ENCODE measurements around the gene SLIT1. TPM values are rescaled to one million over a fixed set of nuclear protein-coding genes. Genes with fewer than 3 reads are reported as not detected.

The SLIT1 gene
- polyA plus RNA-seq, 1 donor (not counting 4 experiments of a cell fraction or from before 2014, with no cell fraction given) = 0.01 TPM

- DNase-seq (ENCODE audit: low read depth, low spot score) (no peak), FAIRE-seq (no peak)
- dilution Hi-C loops (cut with MboI; ENCODE audit: extremely low pct_ligation_motif_present, low sequenced_read_pairs) = no loop called here
- H3K9me1 ChIP-seq (ENCODE audit: control insufficient read depth, extremely low read depth, insufficient read depth, low read length) = no peaks in the 10 kb centered on the region
- H3K79me2 ChIP-seq (ENCODE audit: control insufficient read depth, insufficient read depth, low read length) = no peaks in the 10 kb centered on the region
- H3K4me3 ChIP-seq (ENCODE audit: control insufficient read depth in 2 of 3, extremely low read depth in 1 of 3, insufficient read depth in 2 of 3, low read depth in 1 of 3, low read length in 3 of 3) = no peak overlapping the region
- no peak overlapping the region for H3K27ac ChIP-seq (ENCODE audit: control insufficient read depth, insufficient read depth, low read length)
- H4K20me1 ChIP-seq (ENCODE audit: control insufficient read depth, extremely low read depth, insufficient read depth, low read length) = no peaks in the 10 kb centered on the region
- no peak overlapping the region for H3K4me2 ChIP-seq (ENCODE audit: control insufficient read depth, extremely low read depth, insufficient read depth, low read depth, low read length)
- no peak overlapping the region for H3K9ac ChIP-seq (ENCODE audit: control insufficient read depth, extremely low read depth, insufficient read depth, low read length)
- H3K36me3 ChIP-seq (ENCODE audit: control insufficient read depth in 2 of 2, extremely low read depth in 1 of 2, insufficient read depth in 2 of 2, low read length in 2 of 2) = no peaks in the 10 kb centered on the region
- peaks cover 7% of the 10 kb centered on the region for H3K4me1 ChIP-seq (ENCODE audit: control insufficient read depth, extremely low read depth, insufficient read depth, low read length)
- no peak overlapping the region for H2AFZ ChIP-seq (ENCODE audit: control insufficient read depth, low read length)
- no peak for TF ChIP-seq CTCF (optimal IDR thresholded peaks at IDR 0.05 in 1 of 3, IDR thresholded peaks at IDR 0.05 in 1 of 3, conservative IDR thresholded peaks at IDR 0.05 in 1 of 3; ENCODE audit: extremely low read depth in 1 of 3, insufficient read depth in 2 of 3, low read length in 3 of 3)
- TF ChIP-seq EZH2 (IDR thresholded peaks at IDR 0.05; ENCODE audit: low read length) = no peak
- no peaks in the 10 kb centered on the region for H3K9me3 ChIP-seq (ENCODE audit: control insufficient read depth, low read depth, low read length)
- H3K27me3 ChIP-seq (ENCODE audit: control insufficient read depth, extremely low read depth, insufficient read depth, low read length) = no peaks in the 10 kb centered on the region
Measured at GRCh38 chr10:97215619-97216260, 30.0 kb upstream of the SLIT1 start.

GRCh38 chr10:97213431-97213830 is 27.7 kb upstream of the SLIT1 start:
- no peaks in the 10 kb centered on the region for H3K9me3 ChIP-seq (ENCODE audit: control insufficient read depth, low read depth, low read length)
- peaks cover 7% of the 10 kb centered on the region for H3K4me1 ChIP-seq (ENCODE audit: control insufficient read depth, extremely low read depth, insufficient read depth, low read length)
- dilution Hi-C loops (cut with MboI; ENCODE audit: extremely low pct_ligation_motif_present, low sequenced_read_pairs) = no loop called here
- no peak overlapping the region for H3K27ac ChIP-seq (ENCODE audit: control insufficient read depth, insufficient read depth, low read length)
- no peak overlapping the region for H2AFZ ChIP-seq (ENCODE audit: control insufficient read depth, low read length)
- no peak for TF ChIP-seq EZH2 (IDR thresholded peaks at IDR 0.05; ENCODE audit: low read length)
- TF ChIP-seq CTCF (optimal IDR thresholded peaks at IDR 0.05 in 1 of 3, IDR thresholded peaks at IDR 0.05 in 1 of 3, conservative IDR thresholded peaks at IDR 0.05 in 1 of 3; ENCODE audit: extremely low read depth in 1 of 3, insufficient read depth in 2 of 3, low read length in 3 of 3) = no peak
- FAIRE-seq (no peak), DNase-seq (ENCODE audit: low read depth, low spot score) (no peak)
- H4K20me1 ChIP-seq (ENCODE audit: control insufficient read depth, extremely low read depth, insufficient read depth, low read length) = no peaks in the 10 kb centered on the region
- no peaks in the 10 kb centered on the region for H3K79me2 ChIP-seq (ENCODE audit: control insufficient read depth, insufficient read depth, low read length)
- H3K9me1 ChIP-seq (ENCODE audit: control insufficient read depth, extremely low read depth, insufficient read depth, low read length) = no peaks in the 10 kb centered on the region
- H3K9ac ChIP-seq (ENCODE audit: control insufficient read depth, extremely low read depth, insufficient read depth, low read length) = no peak overlapping the region
- no peak overlapping the region for H3K4me3 ChIP-seq (ENCODE audit: control insufficient read depth in 2 of 3, extremely low read depth in 1 of 3, insufficient read depth in 2 of 3, low read depth in 1 of 3, low read length in 3 of 3)
- H3K27me3 ChIP-seq (ENCODE audit: control insufficient read depth, extremely low read depth, insufficient read depth, low read length) = no peaks in the 10 kb centered on the region
- no peaks in the 10 kb centered on the region for H3K36me3 ChIP-seq (ENCODE audit: control insufficient read depth in 2 of 2, extremely low read depth in 1 of 2, insufficient read depth in 2 of 2, low read length in 2 of 2)
- no peak overlapping the region for H3K4me2 ChIP-seq (ENCODE audit: control insufficient read depth, extremely low read depth, insufficient read depth, low read depth, low read length)

Measured in keratinocyte (primary cell).